Measurements from ENCODE around the gene DHCR24.

DHCR24 gene

DNA sequence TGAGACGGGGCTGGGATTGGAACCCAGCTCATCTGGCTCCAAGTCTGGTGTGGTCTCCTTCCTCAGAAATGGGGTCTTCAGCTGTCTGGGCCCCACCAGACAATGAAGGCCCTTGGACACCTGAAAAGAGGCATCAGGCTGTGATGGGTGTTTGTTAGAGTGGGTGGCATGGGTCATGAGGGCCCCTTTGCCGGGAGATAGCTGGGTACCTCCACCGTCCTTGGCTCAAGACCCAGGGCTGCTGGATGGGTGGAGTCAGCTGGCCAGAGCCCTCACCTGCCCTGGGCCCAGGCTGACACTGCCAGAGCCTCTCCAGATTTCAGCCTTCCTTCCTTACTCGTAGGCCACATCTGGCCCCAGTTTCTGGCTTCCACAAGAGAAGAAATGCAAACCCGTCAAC, 72.4 kb downstream of the DHCR24 start:
- H3K36me3 ChIP-seq (ENCODE audit: low read depth): no peaks in the 10 kb centered on the region
- DNase-seq (ENCODE audit: low spot score): no peak
- H3K27ac ChIP-seq (ENCODE audit: poor library complexity, severe bottlenecking): no peak overlapping the region
- ATAC-seq (ENCODE audit: low read depth): no peak
- no peaks in the 10 kb centered on the region for H3K4me1 ChIP-seq (ENCODE audit: insufficient read depth, poor library complexity, severe bottlenecking)
- H3K4me3 ChIP-seq (ENCODE audit: severe bottlenecking): no peak overlapping the region
- H3K27me3 ChIP-seq (ENCODE audit: insufficient read depth, poor library complexity, severe bottlenecking): no peaks in the 10 kb centered on the region
- TF ChIP-seq, protein P1, sequence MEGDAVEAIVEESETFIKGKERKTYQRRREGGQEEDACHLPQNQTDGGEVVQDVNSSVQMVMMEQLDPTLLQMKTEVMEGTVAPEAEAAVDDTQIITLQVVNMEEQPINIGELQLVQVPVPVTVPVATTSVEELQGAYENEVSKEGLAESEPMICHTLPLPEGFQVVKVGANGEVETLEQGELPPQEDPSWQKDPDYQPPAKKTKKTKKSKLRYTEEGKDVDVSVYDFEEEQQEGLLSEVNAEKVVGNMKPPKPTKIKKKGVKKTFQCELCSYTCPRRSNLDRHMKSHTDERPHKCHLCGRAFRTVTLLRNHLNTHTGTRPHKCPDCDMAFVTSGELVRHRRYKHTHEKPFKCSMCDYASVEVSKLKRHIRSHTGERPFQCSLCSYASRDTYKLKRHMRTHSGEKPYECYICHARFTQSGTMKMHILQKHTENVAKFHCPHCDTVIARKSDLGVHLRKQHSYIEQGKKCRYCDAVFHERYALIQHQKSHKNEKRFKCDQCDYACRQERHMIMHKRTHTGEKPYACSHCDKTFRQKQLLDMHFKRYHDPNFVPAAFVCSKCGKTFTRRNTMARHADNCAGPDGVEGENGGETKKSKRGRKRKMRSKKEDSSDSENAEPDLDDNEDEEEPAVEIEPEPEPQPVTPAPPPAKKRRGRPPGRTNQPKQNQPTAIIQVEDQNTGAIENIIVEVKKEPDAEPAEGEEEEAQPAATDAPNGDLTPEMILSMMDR (IDR thresholded peaks at IDR 0.05; ENCODE audit: poor library complexity, severe bottlenecking): no peak
- H3K9me3 ChIP-seq (ENCODE audit: severe bottlenecking): no peaks in the 10 kb centered on the region

DNA sequence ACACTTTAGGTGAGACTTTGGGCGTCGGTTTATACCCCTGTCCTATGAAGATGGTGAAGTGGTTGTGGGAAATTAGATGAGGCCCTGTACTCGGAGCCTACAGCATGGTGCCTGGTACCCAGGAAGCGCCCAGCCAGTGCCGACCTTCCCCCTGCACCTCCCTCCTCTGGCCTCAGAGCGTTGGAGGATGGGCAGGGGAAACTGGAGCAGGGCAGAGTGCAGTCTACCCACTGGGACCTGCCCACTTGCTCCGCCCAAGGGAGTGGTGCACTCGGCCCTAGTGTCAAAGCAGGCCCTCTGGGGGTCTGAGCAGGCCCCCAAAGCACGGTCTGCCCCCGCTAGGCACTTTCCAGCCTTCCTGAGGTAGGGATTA, 72.9 kb downstream of the DHCR24 start:
- TF ChIP-seq, protein P1 (IDR thresholded peaks at IDR 0.05; ENCODE audit: poor library complexity, severe bottlenecking): no peak
- H3K9me3 ChIP-seq (ENCODE audit: severe bottlenecking): no peaks in the 10 kb centered on the region
- H3K27ac ChIP-seq (ENCODE audit: poor library complexity, severe bottlenecking): no peak overlapping the region
- ATAC-seq (ENCODE audit: low read depth): no peak
- no peaks in the 10 kb centered on the region for H3K27me3 ChIP-seq (ENCODE audit: insufficient read depth, poor library complexity, severe bottlenecking)
- H3K4me1 ChIP-seq (ENCODE audit: insufficient read depth, poor library complexity, severe bottlenecking): no peaks in the 10 kb centered on the region
- H3K36me3 ChIP-seq (ENCODE audit: low read depth): no peaks in the 10 kb centered on the region
- DNase-seq (ENCODE audit: low spot score): no peak
- H3K4me3 ChIP-seq (ENCODE audit: severe bottlenecking): no peak overlapping the region

DNA sequence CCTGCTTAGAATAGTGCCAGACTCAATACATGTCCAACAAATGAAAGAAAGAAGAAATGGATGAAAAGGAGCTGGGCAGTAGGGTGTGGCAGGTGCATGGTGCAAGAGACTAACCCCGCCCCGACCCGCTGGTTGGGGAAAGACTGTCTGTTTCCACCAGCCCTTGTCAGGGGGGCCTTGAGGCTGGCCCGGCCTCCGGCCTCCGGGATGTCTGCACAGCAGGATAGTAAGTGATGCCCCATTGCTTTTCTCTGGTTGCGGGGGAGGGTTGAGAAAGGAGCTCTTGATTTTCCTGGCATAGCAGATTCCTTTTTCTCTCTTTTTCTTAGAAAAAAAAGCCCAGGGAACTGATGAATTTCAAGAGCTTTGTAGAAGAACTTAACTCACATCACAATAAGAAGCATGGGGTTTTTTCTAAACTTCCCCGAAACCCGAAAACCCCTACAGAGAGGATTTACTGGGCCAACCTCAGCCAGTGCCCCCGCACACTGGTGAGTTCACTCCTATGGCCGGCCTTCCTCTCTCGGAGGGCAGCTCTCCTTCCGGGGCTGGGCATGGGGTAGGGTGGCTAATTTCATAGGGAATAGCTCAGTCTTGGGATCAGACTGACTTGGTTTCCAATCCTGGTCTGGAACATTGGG, 73.4 kb downstream of the DHCR24 start:
- Histone ChIP-seq H3K4me3 (ENCODE audit: severe bottlenecking) (no peak overlapping the region), H3K9me3 (ENCODE audit: severe bottlenecking) (no peaks in the 10 kb centered on the region), H3K4me1 (ENCODE audit: insufficient read depth, poor library complexity, severe bottlenecking) (no peaks in the 10 kb centered on the region), H3K27ac (ENCODE audit: poor library complexity, severe bottlenecking) (no peak overlapping the region), H3K27me3 (ENCODE audit: insufficient read depth, poor library complexity, severe bottlenecking) (no peaks in the 10 kb centered on the region), H3K36me3 (ENCODE audit: low read depth) (no peaks in the 10 kb centered on the region)
- no peak for ATAC-seq (ENCODE audit: low read depth)
- DNase-seq (ENCODE audit: low spot score): no peak
- TF ChIP-seq, protein P1 (IDR thresholded peaks at IDR 0.05; ENCODE audit: poor library complexity, severe bottlenecking): no peak

DNA sequence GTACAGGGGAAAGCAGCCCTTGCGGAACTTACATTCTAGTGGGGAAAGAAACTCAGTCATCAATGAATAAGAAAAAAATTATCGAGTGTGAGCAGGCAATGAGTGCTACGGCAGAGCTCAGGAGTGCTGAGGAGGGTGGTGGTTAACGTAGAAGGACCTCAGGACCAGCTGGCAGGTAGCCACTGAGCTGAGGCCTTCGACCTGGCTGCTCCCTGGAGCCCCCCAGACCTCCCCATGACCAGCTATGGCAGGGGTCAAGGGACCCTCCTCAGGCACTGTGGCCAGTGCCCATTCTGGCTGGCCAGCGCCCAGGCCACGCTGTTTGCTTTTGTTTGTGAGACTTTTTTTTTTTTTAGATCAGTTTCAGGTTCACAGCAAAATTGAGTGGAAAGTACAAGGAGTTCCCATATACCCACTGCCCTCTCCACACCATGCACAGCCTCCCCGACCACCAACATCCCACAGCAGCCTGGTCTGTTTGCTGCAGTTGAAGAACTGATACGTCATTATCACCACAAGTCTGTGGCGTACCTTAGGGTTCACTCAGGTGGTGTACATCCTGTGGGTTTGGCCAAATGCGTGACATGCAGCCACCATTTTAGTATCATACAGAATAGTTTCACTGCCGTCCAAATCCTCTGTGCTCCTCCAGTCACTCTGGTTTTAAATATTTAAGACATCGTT, 74.1 kb downstream of the DHCR24 start:
- Histone ChIP-seq H3K9me3 (ENCODE audit: severe bottlenecking) (no peaks in the 10 kb centered on the region), H3K4me3 (ENCODE audit: severe bottlenecking) (no peak overlapping the region), H3K36me3 (ENCODE audit: low read depth) (no peaks in the 10 kb centered on the region), H3K27me3 (ENCODE audit: insufficient read depth, poor library complexity, severe bottlenecking) (no peaks in the 10 kb centered on the region), H3K4me1 (ENCODE audit: insufficient read depth, poor library complexity, severe bottlenecking) (no peaks in the 10 kb centered on the region), H3K27ac (ENCODE audit: poor library complexity, severe bottlenecking) (no peak overlapping the region)
- ATAC-seq (ENCODE audit: low read depth): no peak
- no peak for DNase-seq (ENCODE audit: low spot score)
- TF ChIP-seq, protein P1 (IDR thresholded peaks at IDR 0.05; ENCODE audit: poor library complexity, severe bottlenecking): no peak
